ENCODE measurements around the gene PRKN. TPM values are rescaled to one million over a fixed set of nuclear protein-coding genes. Genes with fewer than 3 reads are reported as not detected.
A peak's percentile ranks its signal among the peaks of the same experiment; 100 is the strongest.

The PRKN gene
- total RNA-seq, 1 donor from 2014 or later = 25.5 TPM

DNA sequence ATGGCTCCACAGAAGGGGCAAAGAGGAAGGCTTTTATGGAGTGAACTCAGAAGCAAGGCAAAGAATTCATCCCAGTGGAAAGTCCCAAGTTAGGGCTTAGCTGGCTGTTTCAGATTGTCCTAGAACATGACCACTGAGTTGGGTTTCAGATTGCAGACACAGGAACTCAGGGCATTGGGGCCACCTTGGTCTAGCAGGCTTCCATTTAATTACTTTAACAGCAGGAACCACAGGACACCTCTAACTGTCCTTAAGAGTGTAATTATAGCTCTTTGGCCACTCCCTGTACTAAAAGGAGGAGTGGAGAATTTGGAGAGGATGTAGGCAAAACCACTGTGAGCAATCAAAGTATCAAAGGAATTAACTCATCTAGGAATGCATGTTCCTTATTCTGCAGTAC, 1303.1 kb downstream of the PRKN start:
- DNase-seq = no peak
- Histone ChIP-seq H3K4me1 (peaks cover 17% of the 10 kb centered on the region), H3K27me3 (ENCODE audit: low read depth) (no peaks in the 10 kb centered on the region), H3K9me3 (replicated peaks) (no peaks in the 10 kb centered on the region), H3K4me3 (no peak overlapping the region), H3K36me3 (no peaks in the 10 kb centered on the region), H3K27ac (replicated peaks) (no peak overlapping the region)
- TF ChIP-seq, protein P1, sequence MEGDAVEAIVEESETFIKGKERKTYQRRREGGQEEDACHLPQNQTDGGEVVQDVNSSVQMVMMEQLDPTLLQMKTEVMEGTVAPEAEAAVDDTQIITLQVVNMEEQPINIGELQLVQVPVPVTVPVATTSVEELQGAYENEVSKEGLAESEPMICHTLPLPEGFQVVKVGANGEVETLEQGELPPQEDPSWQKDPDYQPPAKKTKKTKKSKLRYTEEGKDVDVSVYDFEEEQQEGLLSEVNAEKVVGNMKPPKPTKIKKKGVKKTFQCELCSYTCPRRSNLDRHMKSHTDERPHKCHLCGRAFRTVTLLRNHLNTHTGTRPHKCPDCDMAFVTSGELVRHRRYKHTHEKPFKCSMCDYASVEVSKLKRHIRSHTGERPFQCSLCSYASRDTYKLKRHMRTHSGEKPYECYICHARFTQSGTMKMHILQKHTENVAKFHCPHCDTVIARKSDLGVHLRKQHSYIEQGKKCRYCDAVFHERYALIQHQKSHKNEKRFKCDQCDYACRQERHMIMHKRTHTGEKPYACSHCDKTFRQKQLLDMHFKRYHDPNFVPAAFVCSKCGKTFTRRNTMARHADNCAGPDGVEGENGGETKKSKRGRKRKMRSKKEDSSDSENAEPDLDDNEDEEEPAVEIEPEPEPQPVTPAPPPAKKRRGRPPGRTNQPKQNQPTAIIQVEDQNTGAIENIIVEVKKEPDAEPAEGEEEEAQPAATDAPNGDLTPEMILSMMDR (IDR thresholded peaks at IDR 0.05; ENCODE audit: borderline replicate concordance) = no peak
- intact Hi-C loops (cut with micrococcal nuclease) = no loop called here

DNA sequence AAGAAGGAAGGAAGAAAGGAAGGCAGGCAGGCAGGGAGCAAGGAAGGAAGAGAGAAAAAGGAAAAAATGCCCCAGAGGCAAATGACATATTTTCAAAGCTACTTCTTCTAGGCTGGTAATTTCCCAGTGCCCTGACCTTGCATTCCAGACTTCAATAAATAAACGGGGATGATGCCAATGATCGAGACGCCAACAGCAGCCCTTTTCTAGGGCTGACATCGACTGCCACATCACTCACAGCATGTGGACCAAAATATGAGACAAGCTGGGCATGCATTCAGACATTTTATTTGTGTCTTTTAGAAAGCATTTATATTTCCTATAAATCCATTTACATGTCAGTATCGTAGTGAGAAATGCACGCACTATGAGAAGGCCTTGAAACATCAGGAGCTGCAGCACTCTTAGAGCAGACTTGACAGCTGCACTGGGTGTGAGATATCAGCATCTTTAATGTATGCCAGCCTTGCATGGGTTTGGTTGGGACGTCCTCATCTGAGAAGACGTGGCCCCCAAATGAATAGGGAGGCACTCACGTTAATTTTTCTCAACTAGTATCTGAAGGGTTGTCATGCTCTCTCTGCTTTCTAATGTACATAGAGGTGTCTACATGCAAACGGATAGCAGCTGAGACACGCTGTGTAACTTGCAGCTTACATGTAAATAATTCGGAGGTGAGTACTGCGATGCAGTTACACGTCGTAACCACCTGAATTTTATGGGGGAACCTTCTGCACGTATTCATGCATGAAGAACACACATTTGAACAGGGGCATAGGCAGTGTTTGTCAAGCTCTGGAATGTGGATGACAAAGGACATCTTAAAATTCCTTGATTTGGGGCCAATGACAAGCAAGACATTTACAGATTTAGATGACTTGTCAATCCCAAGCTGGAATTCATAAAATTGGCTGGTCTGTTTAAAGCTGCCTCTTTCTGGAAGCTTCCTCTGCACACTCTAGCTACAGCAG, 1304.6 kb downstream of the PRKN start:
- Histone ChIP-seq H3K27ac (replicated peaks) (no peak overlapping the region), H3K9me3 (replicated peaks) (no peaks in the 10 kb centered on the region), H3K36me3 (no peaks in the 10 kb centered on the region), H3K27me3 (ENCODE audit: low read depth) (no peaks in the 10 kb centered on the region), H3K4me3 (no peak overlapping the region), H3K4me1 (peaks cover 19% of the 10 kb centered on the region)
- DNase-seq = no peak
- intact Hi-C loops (cut with micrococcal nuclease) = no loop called here
- TF ChIP-seq, protein P1 (IDR thresholded peaks at IDR 0.05; ENCODE audit: borderline replicate concordance) = no peak

DNA sequence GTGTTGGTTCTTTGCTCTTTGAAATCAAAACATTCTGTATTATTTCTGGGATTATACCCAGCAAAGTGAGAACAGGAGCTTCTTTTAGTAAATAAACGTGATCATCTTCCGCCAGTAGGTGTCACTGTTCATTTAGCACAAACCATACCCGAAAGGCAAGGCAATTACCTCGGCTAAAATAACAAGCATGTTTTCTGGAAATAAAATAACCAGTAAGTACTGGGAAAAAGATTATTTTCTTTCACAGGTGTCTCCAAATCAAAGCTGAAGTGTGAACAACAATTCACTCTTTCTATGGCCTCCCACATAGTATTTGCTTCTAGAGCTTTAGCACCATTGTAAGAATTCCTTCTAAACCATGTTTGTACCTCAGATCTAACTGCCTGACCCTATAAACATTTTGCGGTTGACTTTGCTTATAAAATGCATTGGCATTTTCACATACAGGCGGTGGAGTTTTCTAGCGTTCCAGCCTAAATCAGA, 1309.1 kb downstream of the PRKN start:
- Histone ChIP-seq H3K4me1 (peaks cover 24% of the 10 kb centered on the region), H3K27ac (replicated peaks) (no peak overlapping the region), H3K9me3 (replicated peaks) (no peaks in the 10 kb centered on the region), H3K4me3 (no peak overlapping the region), H3K27me3 (ENCODE audit: low read depth) (no peaks in the 10 kb centered on the region), H3K36me3 (no peaks in the 10 kb centered on the region)
- TF ChIP-seq, protein P1 (IDR thresholded peaks at IDR 0.05; ENCODE audit: borderline replicate concordance) = peak; percentile 81
- intact Hi-C loops (cut with micrococcal nuclease) = no loop called here
- DNase-seq = no peak

DNA sequence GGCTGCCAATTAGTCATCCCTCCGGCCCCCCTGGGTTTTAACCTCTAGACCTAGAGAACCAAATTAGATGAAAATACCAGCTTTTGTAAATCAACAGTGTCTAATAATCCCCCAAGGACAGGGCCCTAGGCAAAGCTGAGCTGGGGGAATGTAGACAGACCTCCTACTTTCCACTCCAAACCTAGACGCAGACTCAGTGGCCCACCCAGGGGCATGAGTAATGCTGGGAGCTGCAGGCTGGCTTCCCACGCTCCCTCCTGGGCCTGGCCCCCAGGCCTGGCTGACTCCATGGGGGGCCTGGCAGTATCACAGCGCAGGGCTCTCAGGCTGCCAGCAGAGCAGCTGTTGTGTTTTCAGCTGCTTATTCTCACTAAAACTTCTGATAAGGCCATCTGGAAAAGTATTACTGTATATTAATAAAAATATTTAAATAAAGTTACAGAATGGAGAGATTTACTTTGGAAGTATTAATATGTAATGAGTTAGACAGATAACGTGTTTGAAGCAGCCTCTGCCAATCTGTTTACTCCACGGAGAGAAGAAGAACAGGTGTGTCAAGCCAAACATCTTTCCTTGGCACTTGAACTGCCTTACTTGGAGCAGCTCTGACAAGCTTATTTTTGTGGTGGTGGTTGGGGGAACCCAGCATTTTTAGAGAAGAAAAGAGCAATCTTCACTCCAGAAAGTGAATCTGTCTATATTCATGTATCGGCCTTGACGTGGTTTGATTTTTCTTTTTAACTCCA, 1309.7 kb downstream of the PRKN start:
- TF ChIP-seq, protein P1 (IDR thresholded peaks at IDR 0.05; ENCODE audit: borderline replicate concordance) = no peak
- no peak overlapping the region for H3K4me3 ChIP-seq
- intact Hi-C loops (cut with micrococcal nuclease) = no loop called here
- H3K36me3 ChIP-seq = no peaks in the 10 kb centered on the region
- peak; percentile 46 for DNase-seq
- H3K27me3 ChIP-seq (ENCODE audit: low read depth) = no peaks in the 10 kb centered on the region
- no peaks in the 10 kb centered on the region for H3K9me3 ChIP-seq (replicated peaks)
- H3K4me1 ChIP-seq = peaks cover 22% of the 10 kb centered on the region
- peak overlapping the region; percentile 34 for H3K27ac ChIP-seq (replicated peaks)

DNA sequence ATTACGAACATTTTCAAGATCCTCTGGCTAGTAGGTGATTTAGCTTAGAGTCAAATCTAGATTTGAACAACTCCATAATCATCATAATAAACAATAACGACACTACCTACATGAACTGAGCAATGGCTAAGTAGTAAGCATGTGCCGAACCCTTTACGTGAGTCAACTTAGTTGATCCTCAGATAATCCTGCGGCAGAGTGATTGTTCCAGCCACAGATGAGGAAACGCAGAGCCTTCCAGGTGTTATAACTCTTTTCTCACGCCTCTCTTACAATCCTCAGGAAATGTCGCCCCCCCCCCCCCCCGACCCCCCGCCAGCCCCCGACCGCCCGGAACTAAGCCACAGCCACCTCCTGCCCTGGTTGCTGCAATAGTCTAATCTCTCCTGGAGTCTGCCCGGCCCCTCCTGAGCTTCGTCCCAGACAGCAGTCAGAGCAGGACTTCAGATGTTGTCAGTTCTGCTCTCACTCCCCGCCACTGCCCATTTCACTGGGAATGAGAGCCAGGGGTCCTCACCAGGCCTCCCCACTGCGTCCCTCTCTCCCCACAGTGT, 1312.2 kb downstream of the PRKN start:
- Histone ChIP-seq H3K27me3 (ENCODE audit: low read depth) (no peaks in the 10 kb centered on the region), H3K4me3 (no peak overlapping the region), H3K36me3 (no peaks in the 10 kb centered on the region), H3K9me3 (replicated peaks) (peaks cover 6% of the 10 kb centered on the region), H3K27ac (replicated peaks) (no peak overlapping the region), H3K4me1 (peaks cover 17% of the 10 kb centered on the region)
- TF ChIP-seq, protein P1 (IDR thresholded peaks at IDR 0.05; ENCODE audit: borderline replicate concordance) = no peak
- DNase-seq = no peak
- intact Hi-C loops (cut with micrococcal nuclease) = no loop called here
